ENCODE data around the gene SLC37A2. TPM values are rescaled to one million over a fixed set of nuclear protein-coding genes. Genes with fewer than 3 reads are reported as not detected.

SLC37A2 gene
- total RNA-seq, 1 donor from 2014 or later: 3.3 TPM

DNA sequence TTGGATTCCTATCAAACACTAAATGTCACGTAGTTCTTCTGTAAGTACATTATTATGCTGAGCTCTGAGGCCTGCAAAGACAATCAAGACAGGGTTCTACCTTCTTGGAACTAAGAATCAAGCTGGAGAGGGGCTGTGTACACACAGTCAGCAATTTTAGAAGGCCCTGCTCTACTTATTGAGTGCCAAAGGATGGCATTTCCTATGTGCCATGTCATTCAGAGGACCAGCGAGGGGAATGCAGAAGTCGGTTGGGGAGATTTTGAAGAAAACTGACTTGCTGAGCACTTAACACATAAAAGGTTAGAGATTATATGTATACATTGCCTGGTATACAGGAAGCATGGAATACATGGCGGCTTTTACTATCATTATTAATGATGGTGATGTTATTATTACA, 5.3 kb downstream of the SLC37A2 start:
- no peak overlapping the region for H3K27ac ChIP-seq
- H3K9ac ChIP-seq: no peak overlapping the region
- no peaks in the 10 kb centered on the region for H3F3A ChIP-seq (ENCODE audit: low read depth)
- no peak overlapping the region for H2AFZ ChIP-seq (replicated peaks)
- Mint-ChIP-seq H3K27ac (no peak overlapping the region), H3K36me3 (no peaks in the 10 kb centered on the region), H3K4me3 (no peak overlapping the region), H3K9me3 (no peaks in the 10 kb centered on the region), H3K4me1 (peaks cover 23% of the 10 kb centered on the region), H3K27me3 (ENCODE audit: insufficient read depth, low read depth) (peaks cover 12% of the 10 kb centered on the region)
- H3K9me3 ChIP-seq (ENCODE audit: low read depth): no peaks in the 10 kb centered on the region
- TF ChIP-seq EZH2 (IDR thresholded peaks at IDR 0.05): no peak
- TF ChIP-seq CTCF (IDR thresholded peaks at IDR 0.05): no peak
- TF ChIP-seq EZH2phosphoT487 (IDR thresholded peaks at IDR 0.05): no peak
- H3K4me1 ChIP-seq: peaks cover 14% of the 10 kb centered on the region
- no peaks in the 10 kb centered on the region for H4K20me1 ChIP-seq (ENCODE audit: low read depth)
- no peaks in the 10 kb centered on the region for H3K36me3 ChIP-seq
- H3K27me3 ChIP-seq: peaks cover 34% of the 10 kb centered on the region
- H3K4me3 ChIP-seq: no peak overlapping the region
- no peak overlapping the region for H3K4me2 ChIP-seq
- H3K79me2 ChIP-seq (ENCODE audit: low read depth): no peaks in the 10 kb centered on the region
- DNase-seq (ENCODE audit: low spot score): no peak

- no peaks in the 10 kb centered on the region for H3K36me3 Mint-ChIP-seq
- no peaks in the 10 kb centered on the region for H3F3A ChIP-seq (ENCODE audit: low read depth)
- H3K9me3 Mint-ChIP-seq: no peaks in the 10 kb centered on the region
- TF ChIP-seq EZH2 (IDR thresholded peaks at IDR 0.05): no peak
- no peak for TF ChIP-seq CTCF (IDR thresholded peaks at IDR 0.05)
- TF ChIP-seq EZH2phosphoT487 (IDR thresholded peaks at IDR 0.05): no peak
- H3K36me3 ChIP-seq: no peaks in the 10 kb centered on the region
- peaks cover 28% of the 10 kb centered on the region for H3K27me3 ChIP-seq
- H3K9me3 ChIP-seq (ENCODE audit: low read depth): no peaks in the 10 kb centered on the region
- H4K20me1 ChIP-seq (ENCODE audit: low read depth): no peaks in the 10 kb centered on the region
- no peak overlapping the region for H2AFZ ChIP-seq (replicated peaks)
- no peak for DNase-seq (ENCODE audit: low spot score)
- no peak overlapping the region for H3K4me2 ChIP-seq
- peak overlapping the region; percentile 37 for H3K27ac Mint-ChIP-seq
- H3K4me1 ChIP-seq: peaks cover 9% of the 10 kb centered on the region
- no peak overlapping the region for H3K4me3 ChIP-seq
- H3K4me1 Mint-ChIP-seq: peaks cover 23% of the 10 kb centered on the region
- H3K27me3 Mint-ChIP-seq (ENCODE audit: insufficient read depth, low read depth): peaks cover 10% of the 10 kb centered on the region
- no peak overlapping the region for H3K4me3 Mint-ChIP-seq
- H3K27ac ChIP-seq: no peak overlapping the region
- no peak overlapping the region for H3K9ac ChIP-seq
- no peaks in the 10 kb centered on the region for H3K79me2 ChIP-seq (ENCODE audit: low read depth)
These were observed 5.9 kb downstream of the SLC37A2 start for GRCh38 chr11:125069008-125069407.

DNA sequence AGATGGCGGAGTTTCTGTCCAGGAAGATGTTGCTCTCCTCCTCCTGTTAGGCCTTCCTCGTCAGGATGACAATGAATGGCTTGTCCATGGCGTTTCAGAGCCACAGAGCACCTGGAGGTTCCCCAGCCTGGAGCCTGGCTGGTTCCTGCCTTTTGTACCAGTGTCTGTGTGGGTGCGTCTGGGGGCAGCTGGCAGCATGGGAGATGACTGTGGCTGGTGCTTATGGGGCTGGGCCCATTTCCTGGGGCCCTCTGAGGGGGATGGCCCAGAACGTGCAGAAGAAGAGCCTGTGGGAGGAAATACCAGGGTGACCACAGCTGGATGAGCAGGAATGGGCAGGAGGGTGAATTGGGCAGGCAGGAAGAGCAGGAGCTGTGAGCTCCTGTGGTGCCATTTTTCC, 6.7 kb downstream of the SLC37A2 start:
- peaks cover 6% of the 10 kb centered on the region for H3K27me3 Mint-ChIP-seq (ENCODE audit: insufficient read depth, low read depth)
- H3K4me3 ChIP-seq: no peak overlapping the region
- TF ChIP-seq EZH2phosphoT487 (IDR thresholded peaks at IDR 0.05): no peak
- no peak for TF ChIP-seq CTCF (IDR thresholded peaks at IDR 0.05)
- TF ChIP-seq EZH2 (IDR thresholded peaks at IDR 0.05): no peak

More for the DNA sequence above, 6.7 kb downstream of the SLC37A2 start:
- Histone ChIP-seq H3K27ac (no peak overlapping the region), H3K79me2 (ENCODE audit: low read depth) (no peaks in the 10 kb centered on the region), H3K27me3 (peaks cover 20% of the 10 kb centered on the region), H2AFZ (replicated peaks) (no peak overlapping the region), H3K9ac (no peak overlapping the region), H4K20me1 (ENCODE audit: low read depth) (no peaks in the 10 kb centered on the region), H3K4me1 (peaks cover 7% of the 10 kb centered on the region), H3F3A (ENCODE audit: low read depth) (no peaks in the 10 kb centered on the region), H3K9me3 (ENCODE audit: low read depth) (no peaks in the 10 kb centered on the region), H3K4me2 (no peak overlapping the region), H3K36me3 (no peaks in the 10 kb centered on the region)
- Mint-ChIP-seq H3K4me1 (peaks cover 23% of the 10 kb centered on the region), H3K27ac (no peak overlapping the region), H3K9me3 (no peaks in the 10 kb centered on the region), H3K36me3 (no peaks in the 10 kb centered on the region), H3K4me3 (no peak overlapping the region)
- DNase-seq (ENCODE audit: low spot score): no peak
